Fibroblast of the aortic adventitia (primary cell): Measurements from ENCODE around the gene DOCK9. TPM values are rescaled to one million over a fixed set of nuclear protein-coding genes. Genes with fewer than 3 reads are reported as not detected.

Experiments
- DNase-seq: peaks from one replicate; pipeline ENCODE4 v3.0.0-alpha.2; 2010; ENCODE audit warnings: low read depth
- H3K4me3 ChIP-seq: 2 replicates; pipeline ENCODE4 v1.5.1; 2011; ENCODE audit warnings: low read depth, mild to moderate bottlenecking, control low read depth, low read length, moderate library complexity
- CTCF ChIP-seq: IDR thresholded peaks from 2 replicates; pipeline ENCODE4 v1.5.1; 2011; ENCODE audit warnings: mild to moderate bottlenecking, low read length, control low read depth, inconsistent platforms; ENCODE audit not compliant: insufficient read depth
- total RNA-seq: library from RNA; depleted of rRNA; stranded (reverse); fragments of >200 nt; gene quantifications from 2 replicates; pipeline ENCODE4 v1.2.3, GENCODE V29; 2012; ENCODE audit warnings: low replicate concordance

The DOCK9 gene
- total RNA-seq, 1 donor, result 28.1 TPM

- no peak overlapping the region for H3K4me3 ChIP-seq
- TF ChIP-seq CTCF, result peak; percentile 92
- DNase-seq, result peak; percentile 67
Observed at GRCh38 chr13:98839856-98840769, 137.8 kb downstream of the DOCK9 start.

GRCh38 chr13:98838776-98839175 is 139.1 kb downstream of the DOCK9 start:
- DNase-seq, result peak; percentile 32
- TF ChIP-seq CTCF, result no peak
- no peak overlapping the region for H3K4me3 ChIP-seq

GRCh38 chr13:98837896-98838295 is 140.0 kb downstream of the DOCK9 start:
- TF ChIP-seq CTCF, result no peak
- H3K4me3 ChIP-seq, result no peak overlapping the region
- DNase-seq, result no peak

- no peak overlapping the region for H3K4me3 ChIP-seq
- DNase-seq, result no peak
- TF ChIP-seq CTCF, result no peak
Observed at GRCh38 chr13:98835156-98835555, 142.7 kb downstream of the DOCK9 start.

- no peak overlapping the region for H3K4me3 ChIP-seq
- TF ChIP-seq CTCF, result no peak
- DNase-seq, result no peak
Observed at GRCh38 chr13:98834254-98834960, 143.5 kb downstream of the DOCK9 start.

- no peak for TF ChIP-seq CTCF
- no peak for DNase-seq
- H3K4me3 ChIP-seq, result no peak overlapping the region
Observed at GRCh38 chr13:98831236-98831635, 146.6 kb downstream of the DOCK9 start.
